Measurements from ENCODE around the gene CBFA2T2.

The CBFA2T2 gene

GRCh38 chr20:33656010-33656782 lies 166.3 kb downstream of the CBFA2T2 start:
- H3K27me3 ChIP-seq (ENCODE audit: insufficient read depth, low read depth, severe bottlenecking), result no peaks in the 10 kb centered on the region
- no peak overlapping the region for H3K27ac ChIP-seq
- TF ChIP-seq, protein P1, sequence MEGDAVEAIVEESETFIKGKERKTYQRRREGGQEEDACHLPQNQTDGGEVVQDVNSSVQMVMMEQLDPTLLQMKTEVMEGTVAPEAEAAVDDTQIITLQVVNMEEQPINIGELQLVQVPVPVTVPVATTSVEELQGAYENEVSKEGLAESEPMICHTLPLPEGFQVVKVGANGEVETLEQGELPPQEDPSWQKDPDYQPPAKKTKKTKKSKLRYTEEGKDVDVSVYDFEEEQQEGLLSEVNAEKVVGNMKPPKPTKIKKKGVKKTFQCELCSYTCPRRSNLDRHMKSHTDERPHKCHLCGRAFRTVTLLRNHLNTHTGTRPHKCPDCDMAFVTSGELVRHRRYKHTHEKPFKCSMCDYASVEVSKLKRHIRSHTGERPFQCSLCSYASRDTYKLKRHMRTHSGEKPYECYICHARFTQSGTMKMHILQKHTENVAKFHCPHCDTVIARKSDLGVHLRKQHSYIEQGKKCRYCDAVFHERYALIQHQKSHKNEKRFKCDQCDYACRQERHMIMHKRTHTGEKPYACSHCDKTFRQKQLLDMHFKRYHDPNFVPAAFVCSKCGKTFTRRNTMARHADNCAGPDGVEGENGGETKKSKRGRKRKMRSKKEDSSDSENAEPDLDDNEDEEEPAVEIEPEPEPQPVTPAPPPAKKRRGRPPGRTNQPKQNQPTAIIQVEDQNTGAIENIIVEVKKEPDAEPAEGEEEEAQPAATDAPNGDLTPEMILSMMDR (IDR thresholded peaks at IDR 0.05; ENCODE audit: low read depth, low read length), result no peak
- H3K9me3 ChIP-seq (ENCODE audit: severe bottlenecking), result no peaks in the 10 kb centered on the region
- H3K36me3 ChIP-seq, result peaks cover 27% of the 10 kb centered on the region
- no peak overlapping the region for H3K4me3 ChIP-seq (ENCODE audit: low read depth, low read length)
- DNase-seq, result no peak

DNA sequence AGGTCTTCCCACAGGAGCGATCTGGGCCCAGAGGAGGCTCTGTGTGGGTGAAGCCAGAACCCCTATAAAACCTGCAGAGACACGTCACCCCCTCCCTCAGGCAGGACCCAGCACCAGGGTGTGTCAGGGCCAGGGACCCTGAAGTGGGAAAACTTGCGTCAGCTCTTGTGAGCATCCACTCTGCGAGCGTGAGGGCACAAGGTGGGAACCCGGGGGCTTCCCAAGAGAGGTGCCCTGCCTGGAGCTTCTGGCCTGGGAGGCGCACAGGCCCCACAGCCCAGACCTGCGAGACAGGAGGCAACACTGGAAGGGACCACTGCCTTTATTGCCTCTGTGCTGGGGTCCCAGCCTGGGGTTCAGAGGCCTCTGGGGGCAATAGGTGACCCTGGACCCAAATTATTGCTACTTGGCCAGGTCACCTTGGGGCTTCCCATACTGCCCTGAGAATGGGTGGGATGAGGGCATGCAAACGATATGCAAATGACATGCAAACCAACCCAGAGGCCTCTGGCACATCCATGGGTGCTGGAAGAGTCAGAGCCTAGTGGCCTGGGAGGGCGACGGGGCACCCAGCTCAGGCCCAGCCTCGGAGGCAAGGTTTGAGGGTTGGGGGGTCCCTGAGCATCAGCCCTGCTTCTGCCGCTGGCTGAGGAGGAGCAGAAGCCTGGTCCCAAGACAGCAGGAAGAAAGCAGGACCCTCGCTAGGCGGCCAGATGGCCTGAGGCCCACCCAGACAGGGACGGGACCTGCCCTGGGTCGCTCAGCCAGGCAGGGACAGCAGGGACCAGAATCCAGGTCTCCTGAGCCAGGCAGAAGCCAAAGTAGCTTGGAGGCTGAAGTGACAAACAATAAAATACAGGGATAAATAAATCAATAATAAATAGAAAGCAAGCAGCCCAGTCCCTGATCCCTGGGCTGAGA lies 167.1 kb downstream of the CBFA2T2 start:
- Histone ChIP-seq H3K9me3 (ENCODE audit: severe bottlenecking) (no peaks in the 10 kb centered on the region), H3K27me3 (ENCODE audit: insufficient read depth, low read depth, severe bottlenecking) (no peaks in the 10 kb centered on the region), H3K36me3 (peaks cover 27% of the 10 kb centered on the region), H3K4me3 (ENCODE audit: low read depth, low read length) (no peak overlapping the region), H3K27ac (no peak overlapping the region)
- DNase-seq, result no peak
- TF ChIP-seq, protein P1 (IDR thresholded peaks at IDR 0.05; ENCODE audit: low read depth, low read length), result no peak

- Histone ChIP-seq H3K9me3 (ENCODE audit: severe bottlenecking) (no peaks in the 10 kb centered on the region), H3K27me3 (ENCODE audit: insufficient read depth, low read depth, severe bottlenecking) (no peaks in the 10 kb centered on the region), H3K4me3 (ENCODE audit: low read depth, low read length) (no peak overlapping the region), H3K36me3 (peaks cover 27% of the 10 kb centered on the region), H3K27ac (no peak overlapping the region)
- no peak for DNase-seq
- TF ChIP-seq, protein P1 (IDR thresholded peaks at IDR 0.05; ENCODE audit: low read depth, low read length), result no peak
Observed at GRCh38 chr20:33657704-33658095, 167.8 kb downstream of the CBFA2T2 start.

- DNase-seq, result no peak
- Histone ChIP-seq H3K9me3 (ENCODE audit: severe bottlenecking) (no peaks in the 10 kb centered on the region), H3K4me3 (ENCODE audit: low read depth, low read length) (no peak overlapping the region), H3K27me3 (ENCODE audit: insufficient read depth, low read depth, severe bottlenecking) (no peaks in the 10 kb centered on the region), H3K27ac (no peak overlapping the region), H3K36me3 (peaks cover 27% of the 10 kb centered on the region)
- TF ChIP-seq, protein P1 (IDR thresholded peaks at IDR 0.05; ENCODE audit: low read depth, low read length), result no peak
Observed at GRCh38 chr20:33658510-33658909, 168.6 kb downstream of the CBFA2T2 start.

- Histone ChIP-seq H3K4me3 (ENCODE audit: low read depth, low read length) (no peak overlapping the region), H3K9me3 (ENCODE audit: severe bottlenecking) (no peaks in the 10 kb centered on the region), H3K27ac (no peak overlapping the region), H3K27me3 (ENCODE audit: insufficient read depth, low read depth, severe bottlenecking) (no peaks in the 10 kb centered on the region), H3K36me3 (peaks cover 27% of the 10 kb centered on the region)
- TF ChIP-seq, protein P1 (IDR thresholded peaks at IDR 0.05; ENCODE audit: low read depth, low read length), result no peak
- no peak for DNase-seq
Observed at GRCh38 chr20:33658929-33659328, 169.0 kb downstream of the CBFA2T2 start.
